MM.1S (cell line): Measurements from ENCODE around the gene PKHD1.

ENCODE experiments used
- EZH2 ChIP-seq: fragments of 300-600 bp; sonication (generic); optimal IDR thresholded peaks from 2 replicates; pipeline ENCODE3; 2017; ENCODE audit warnings: low read depth, mild to moderate bottlenecking, antibody characterized with exemption, low read length, mixed read lengths
- EZH2phosphoT487 ChIP-seq: fragments of 300-600 bp; sonication (generic); IDR thresholded peaks from 2 replicates; pipeline ENCODE4 v1.6.1; 2018; ENCODE audit warnings: antibody characterized with exemption, low read length
- TF ChIP-seq, protein P1 (sequence below): fragments of 300-600 bp; sonication (generic); IDR thresholded peaks from 2 replicates; pipeline ENCODE4 v1.5.1; 2016; ENCODE audit warnings: antibody characterized with exemption, low read length, mixed read lengths

DNA sequence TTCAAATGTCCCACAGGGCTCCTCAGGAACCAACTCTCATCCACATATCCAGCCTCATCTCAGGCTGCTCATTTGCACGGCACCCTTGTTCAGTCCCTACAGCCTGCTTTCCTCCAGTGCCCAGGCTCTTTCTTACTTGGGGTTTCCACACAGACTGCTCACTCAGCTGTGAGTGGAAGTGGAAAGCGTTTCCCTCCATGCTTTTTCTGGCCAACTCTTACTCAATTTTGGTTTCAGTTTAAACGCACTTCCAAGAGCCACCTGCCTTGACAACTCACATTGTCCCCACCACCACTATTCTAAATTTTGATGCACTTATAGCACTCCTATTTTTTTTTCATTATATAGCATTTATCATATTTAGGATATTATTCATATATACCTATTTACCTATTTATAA is 367.1 kb downstream of the PKHD1 start:
- TF ChIP-seq, protein P1, sequence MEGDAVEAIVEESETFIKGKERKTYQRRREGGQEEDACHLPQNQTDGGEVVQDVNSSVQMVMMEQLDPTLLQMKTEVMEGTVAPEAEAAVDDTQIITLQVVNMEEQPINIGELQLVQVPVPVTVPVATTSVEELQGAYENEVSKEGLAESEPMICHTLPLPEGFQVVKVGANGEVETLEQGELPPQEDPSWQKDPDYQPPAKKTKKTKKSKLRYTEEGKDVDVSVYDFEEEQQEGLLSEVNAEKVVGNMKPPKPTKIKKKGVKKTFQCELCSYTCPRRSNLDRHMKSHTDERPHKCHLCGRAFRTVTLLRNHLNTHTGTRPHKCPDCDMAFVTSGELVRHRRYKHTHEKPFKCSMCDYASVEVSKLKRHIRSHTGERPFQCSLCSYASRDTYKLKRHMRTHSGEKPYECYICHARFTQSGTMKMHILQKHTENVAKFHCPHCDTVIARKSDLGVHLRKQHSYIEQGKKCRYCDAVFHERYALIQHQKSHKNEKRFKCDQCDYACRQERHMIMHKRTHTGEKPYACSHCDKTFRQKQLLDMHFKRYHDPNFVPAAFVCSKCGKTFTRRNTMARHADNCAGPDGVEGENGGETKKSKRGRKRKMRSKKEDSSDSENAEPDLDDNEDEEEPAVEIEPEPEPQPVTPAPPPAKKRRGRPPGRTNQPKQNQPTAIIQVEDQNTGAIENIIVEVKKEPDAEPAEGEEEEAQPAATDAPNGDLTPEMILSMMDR: no peak
- TF ChIP-seq EZH2phosphoT487 (no peak), EZH2 (no peak)
